ENCODE results near the gene AP1G2.

GRCh38 chr14:23561873-23562821, 5.4 kb downstream of the AP1G2 start:
- TF ChIP-seq MAFG (CRISPR knock-in tag; IDR thresholded peaks at IDR 0.05): no peak
- TF ChIP-seq KAT7 (CRISPR knock-in tag; IDR thresholded peaks at IDR 0.05; ENCODE audit: borderline replicate concordance): no peak
- TF ChIP-seq HES4 (CRISPR knock-in tag; IDR thresholded peaks at IDR 0.05; ENCODE audit: borderline replicate concordance): 0 out of 2 replicates have a peak, but pooled peaks have one; percentile 57
- TF ChIP-seq GLI4 (CRISPR knock-in tag; IDR thresholded peaks at IDR 0.05; ENCODE audit: borderline replicate concordance): no peak
- no peak for TF ChIP-seq ZHX2 (IDR thresholded peaks at IDR 0.05; ENCODE audit: low read depth)
- no peak for TF ChIP-seq ZHX2 (CRISPR knock-in tag; IDR thresholded peaks at IDR 0.05; ENCODE audit: borderline replicate concordance)
- TF ChIP-seq CTCF (CRISPR knock-in tag; IDR thresholded peaks at IDR 0.05): no peak
- TF ChIP-seq SMC3 (IDR thresholded peaks at IDR 0.05; ENCODE audit: low read length): no peak
